ENCODE results near the gene ZNF442. TPM values are rescaled to one million over a fixed set of nuclear protein-coding genes. Genes with fewer than 3 reads are reported as not detected.

ZNF442 gene
- total and polyA plus RNA-seq, 2 experiments from 2014 or later, result 1.2 to 3.6 TPM

- no peak overlapping the region for H3K4me3 Mint-ChIP-seq
- H3K27me3 Mint-ChIP-seq (ENCODE audit: insufficient read depth, low read depth, poor library complexity), result peaks cover 2% of the 10 kb centered on the region
- H3K9me3 Mint-ChIP-seq, result peaks cover 90% of the 10 kb centered on the region
- Histone ChIP-seq H3K27me3 (ENCODE audit: insufficient read depth) (no peaks in the 10 kb centered on the region), H3F3A (replicated peaks; ENCODE audit: low read depth) (no peaks in the 10 kb centered on the region), H3K9me2 (ENCODE audit: insufficient read depth) (peaks cover 7% of the 10 kb centered on the region), H3K36me3 (ENCODE audit: insufficient read depth) (peaks cover 4% of the 10 kb centered on the region; the same call in 1 of the 2 replicates), H3K4me1 (ENCODE audit: insufficient read depth) (no peaks in the 10 kb centered on the region), H4K20me1 (replicated peaks; ENCODE audit: insufficient read depth) (no peaks in the 10 kb centered on the region), H3K4me3 (no peak overlapping the region), H3K27ac (ENCODE audit: low read depth) (no peak overlapping the region), H3K4me2 (no peak overlapping the region), H3K79me2 (replicated peaks; ENCODE audit: insufficient read depth) (no peaks in the 10 kb centered on the region), H2AFZ (no peak overlapping the region)
- H3K4me1 Mint-ChIP-seq, result no peaks in the 10 kb centered on the region
- ATAC-seq (no peak), DNase-seq (ENCODE audit: low spot score) (no peak)
- peaks cover 27% of the 10 kb centered on the region for H3K36me3 Mint-ChIP-seq (ENCODE audit: low read depth)
- TF ChIP-seq CTCF (conservative IDR thresholded peaks at IDR 0.05; ENCODE audit: low read depth in 2 of 2), result no peak
- TF ChIP-seq EZH2phosphoT487 (IDR thresholded peaks at IDR 0.05; ENCODE audit: unreplicated experiment), result no peak
- TF ChIP-seq REST (IDR thresholded peaks at IDR 0.05; ENCODE audit: unreplicated experiment), result no peak
- TF ChIP-seq, protein P1, sequence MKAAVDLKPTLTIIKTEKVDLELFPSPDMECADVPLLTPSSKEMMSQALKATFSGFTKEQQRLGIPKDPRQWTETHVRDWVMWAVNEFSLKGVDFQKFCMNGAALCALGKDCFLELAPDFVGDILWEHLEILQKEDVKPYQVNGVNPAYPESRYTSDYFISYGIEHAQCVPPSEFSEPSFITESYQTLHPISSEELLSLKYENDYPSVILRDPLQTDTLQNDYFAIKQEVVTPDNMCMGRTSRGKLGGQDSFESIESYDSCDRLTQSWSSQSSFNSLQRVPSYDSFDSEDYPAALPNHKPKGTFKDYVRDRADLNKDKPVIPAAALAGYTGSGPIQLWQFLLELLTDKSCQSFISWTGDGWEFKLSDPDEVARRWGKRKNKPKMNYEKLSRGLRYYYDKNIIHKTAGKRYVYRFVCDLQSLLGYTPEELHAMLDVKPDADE (IDR thresholded peaks at IDR 0.05), result no peak
- no peak for TF ChIP-seq STAT1 (IDR thresholded peaks at IDR 0.05; ENCODE audit: unreplicated experiment)
- no peak overlapping the region for H3K27ac Mint-ChIP-seq
These were observed 14.9 kb upstream of the ZNF442 start for GRCh38 chr19:12380444-12380737.

GRCh38 chr19:12379732-12380443, 14.4 kb upstream of the ZNF442 start:
- Mint-ChIP-seq H3K4me1 (no peaks in the 10 kb centered on the region), H3K9me3 (peaks cover 89% of the 10 kb centered on the region), H3K27ac (no peak overlapping the region), H3K4me3 (no peak overlapping the region), H3K36me3 (ENCODE audit: low read depth) (peaks cover 29% of the 10 kb centered on the region), H3K27me3 (ENCODE audit: insufficient read depth, low read depth, poor library complexity) (peaks cover 2% of the 10 kb centered on the region)
- H3K4me3 ChIP-seq, result no peak overlapping the region
- no peak overlapping the region for H3K4me2 ChIP-seq
- H4K20me1 ChIP-seq (replicated peaks; ENCODE audit: insufficient read depth), result no peaks in the 10 kb centered on the region
- H3K27me3 ChIP-seq (ENCODE audit: insufficient read depth), result no peaks in the 10 kb centered on the region
- peaks cover 4% of the 10 kb centered on the region; the same call in 1 of the 2 replicates for H3K36me3 ChIP-seq (ENCODE audit: insufficient read depth)
- DNase-seq (ENCODE audit: low spot score), result peak; percentile 17
- H3K27ac ChIP-seq (ENCODE audit: low read depth), result no peak overlapping the region
- ATAC-seq, result no peak
- peaks cover 7% of the 10 kb centered on the region for H3K9me2 ChIP-seq (ENCODE audit: insufficient read depth)
- no peaks in the 10 kb centered on the region for H3F3A ChIP-seq (replicated peaks; ENCODE audit: low read depth)
- no peak overlapping the region for H2AFZ ChIP-seq
- H3K4me1 ChIP-seq (ENCODE audit: insufficient read depth), result no peaks in the 10 kb centered on the region
- H3K79me2 ChIP-seq (replicated peaks; ENCODE audit: insufficient read depth), result no peaks in the 10 kb centered on the region
- TF ChIP-seq, protein P1 (IDR thresholded peaks at IDR 0.05), result no peak
- no peak for TF ChIP-seq REST (IDR thresholded peaks at IDR 0.05; ENCODE audit: unreplicated experiment)
- TF ChIP-seq JUNB (IDR thresholded peaks at IDR 0.05; ENCODE audit: unreplicated experiment), result no peak
- TF ChIP-seq EZH2 (IDR thresholded peaks at IDR 0.05; ENCODE audit: low read depth, unreplicated experiment), result no peak
- TF ChIP-seq ZNF331 (CRISPR knock-in tag; IDR thresholded peaks at IDR 0.05; ENCODE audit: low read depth), result no peak
- TF ChIP-seq POLR2AphosphoS5 (IDR thresholded peaks at IDR 0.05; ENCODE audit: low read depth), result no peak
